ENCODE data around the gene SHC2. TPM values are rescaled to one million over a fixed set of nuclear protein-coding genes. Genes with fewer than 3 reads are reported as not detected.

SHC2 gene
- total and polyA plus RNA-seq, 4 donors = 11.2 to 23.1 (median 14.5) TPM

GRCh38 chr19:437041-437440, 23.8 kb downstream of the SHC2 start:
- DNase-seq = no peak
- 85 to 90% methylated on average over 22 of the region's 22 CpGs for WGBS, 2 donors
- TF ChIP-seq CTCF (IDR thresholded peaks at IDR 0.05; ENCODE audit: control extremely low read depth, extremely low read depth) = no peak

GRCh38 chr19:436413-436950, 24.4 kb downstream of the SHC2 start:
- peaks cover 0 to 8% (median 3%) of the 10 kb centered on the region in 4 donors for H3K36me3 ChIP-seq (ENCODE audit: control insufficient read depth in 4 of 4, insufficient read depth in 4 of 4, low read length in 4 of 4)
- no peaks in the 10 kb centered on the region for H3K9me3 ChIP-seq (ENCODE audit: control insufficient read depth in 4 of 4, insufficient read depth in 3 of 4, low read length in 3 of 4)
- DNase-seq (no peak), ATAC-seq (ENCODE audit: insufficient read depth, low FRiP score) (no peak)
- no peak overlapping the region for H3K4me3 ChIP-seq
- H3K4me1 ChIP-seq (ENCODE audit: control insufficient read depth in 5 of 5, insufficient read depth in 5 of 5, low read length in 5 of 5) = no peaks in the 10 kb centered on the region
- TF ChIP-seq CTCF (IDR thresholded peaks at IDR 0.05; ENCODE audit: control extremely low read depth, extremely low read depth) = no peak
- 84 to 86% methylated on average over 28 to 29 of the region's 29 CpGs for WGBS, 2 donors
- H3K9ac ChIP-seq (ENCODE audit: insufficient read depth in 1 of 2, low read length in 2 of 2) = no peak overlapping the region
- peaks cover 0 to 11% (median 0%) of the 10 kb centered on the region in 3 donors for H3K27me3 ChIP-seq (ENCODE audit: control insufficient read depth in 3 of 3, insufficient read depth in 3 of 3, low read length in 2 of 3)
- H3K27ac ChIP-seq (ENCODE audit: low read depth in 1 of 2, low read length in 1 of 2) = no peak overlapping the region

More at GRCh38 chr19:437041-437440, 23.8 kb downstream of the SHC2 start:
- Histone ChIP-seq H3K4me1 (ENCODE audit: control insufficient read depth in 5 of 5, insufficient read depth in 5 of 5, low read length in 5 of 5) (peaks cover 0 to 3% (median 0%) of the 10 kb centered on the region in 5 donors), H3K36me3 (ENCODE audit: control insufficient read depth in 4 of 4, insufficient read depth in 4 of 4, low read length in 4 of 4) (peaks cover 0 to 8% (median 3%) of the 10 kb centered on the region in 4 donors), H3K9ac (ENCODE audit: insufficient read depth in 1 of 2, low read length in 2 of 2) (no peak overlapping the region), H3K27me3 (ENCODE audit: control insufficient read depth in 3 of 3, insufficient read depth in 3 of 3, low read length in 2 of 3) (peaks cover 0 to 11% (median 0%) of the 10 kb centered on the region in 3 donors), H3K27ac (ENCODE audit: low read depth in 1 of 2, low read length in 1 of 2) (no peak overlapping the region), H3K9me3 (ENCODE audit: control insufficient read depth in 4 of 4, insufficient read depth in 3 of 4, low read length in 3 of 4) (peaks cover 0 to 2% (median 0%) of the 10 kb centered on the region in 4 donors), H3K4me3 (no peak overlapping the region)
- no peak for ATAC-seq (ENCODE audit: insufficient read depth, low FRiP score)

- no peak overlapping the region for H3K27ac ChIP-seq (ENCODE audit: low read depth in 1 of 2, low read length in 1 of 2)
- no peaks in the 10 kb centered on the region for H3K4me1 ChIP-seq (ENCODE audit: control insufficient read depth in 5 of 5, insufficient read depth in 5 of 5, low read length in 5 of 5)
- DNase-seq (no peak), ATAC-seq (ENCODE audit: insufficient read depth, low FRiP score) (no peak)
- H3K4me3 ChIP-seq = no peak overlapping the region
- 72 to 77% methylated on average over 33 of the region's 33 CpGs for WGBS, 2 donors
- no peak for TF ChIP-seq CTCF (IDR thresholded peaks at IDR 0.05; ENCODE audit: control extremely low read depth, extremely low read depth)
- H3K27me3 ChIP-seq (ENCODE audit: control insufficient read depth in 3 of 3, insufficient read depth in 3 of 3, low read length in 2 of 3) = peaks cover 0 to 11% (median 0%) of the 10 kb centered on the region in 3 donors
- no peak overlapping the region for H3K9ac ChIP-seq (ENCODE audit: insufficient read depth in 1 of 2, low read length in 2 of 2)
- peaks cover 0 to 8% (median 3%) of the 10 kb centered on the region in 4 donors for H3K36me3 ChIP-seq (ENCODE audit: control insufficient read depth in 4 of 4, insufficient read depth in 4 of 4, low read length in 4 of 4)
- H3K9me3 ChIP-seq (ENCODE audit: control insufficient read depth in 4 of 4, insufficient read depth in 3 of 4, low read length in 3 of 4) = no peaks in the 10 kb centered on the region
These were observed 25.0 kb downstream of the SHC2 start for GRCh38 chr19:435707-436412.

All from lung (tissue), 12 donors.